Fibroblast of lung (primary cell): ENCODE data around the gene FCER1G.

Experiments used
- EZH2 ChIP-seq: IDR thresholded peaks from 2 replicates; pipeline ENCODE4 v1.5.1; 2012; ENCODE audit warnings: low read length, control low read depth, mild to moderate bottlenecking; ENCODE audit errors: missing control alignments
- TF ChIP-seq, protein P1 (sequence below), 2 donors: IDR thresholded peaks in 1 of 2; conservative IDR thresholded peaks in 1 of 2; 1 replicate in 1 of 2; 2 replicates in 1 of 2; pipeline ENCODE4 v1.5.1; 2011 to 2012; ENCODE audit warnings: low read length in 2 of 2, control low read depth in 1 of 2, inconsistent platforms in 1 of 2, low read depth in 1 of 2, mild to moderate bottlenecking in 1 of 2

DNA sequence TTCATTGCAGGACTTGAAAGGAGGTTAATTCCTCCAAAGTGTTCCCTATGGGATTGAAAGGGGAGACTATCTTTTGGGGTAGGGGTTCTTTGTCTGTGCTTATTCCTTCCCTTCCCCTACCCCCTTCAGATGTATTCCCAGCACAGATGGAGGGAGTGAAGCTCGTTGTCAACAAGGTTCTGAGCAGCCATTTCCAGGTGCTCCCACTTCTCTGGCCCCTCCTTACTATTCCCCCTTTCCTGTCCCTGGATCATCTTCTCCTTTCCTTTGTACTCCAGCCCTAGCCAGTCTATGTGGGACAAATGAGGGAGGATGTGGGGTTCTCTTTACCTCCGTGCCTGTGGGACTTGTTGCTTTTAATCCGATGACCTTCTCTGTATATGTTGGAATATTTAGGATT lies 11.7 kb downstream of the FCER1G start:
- TF ChIP-seq, protein P1, sequence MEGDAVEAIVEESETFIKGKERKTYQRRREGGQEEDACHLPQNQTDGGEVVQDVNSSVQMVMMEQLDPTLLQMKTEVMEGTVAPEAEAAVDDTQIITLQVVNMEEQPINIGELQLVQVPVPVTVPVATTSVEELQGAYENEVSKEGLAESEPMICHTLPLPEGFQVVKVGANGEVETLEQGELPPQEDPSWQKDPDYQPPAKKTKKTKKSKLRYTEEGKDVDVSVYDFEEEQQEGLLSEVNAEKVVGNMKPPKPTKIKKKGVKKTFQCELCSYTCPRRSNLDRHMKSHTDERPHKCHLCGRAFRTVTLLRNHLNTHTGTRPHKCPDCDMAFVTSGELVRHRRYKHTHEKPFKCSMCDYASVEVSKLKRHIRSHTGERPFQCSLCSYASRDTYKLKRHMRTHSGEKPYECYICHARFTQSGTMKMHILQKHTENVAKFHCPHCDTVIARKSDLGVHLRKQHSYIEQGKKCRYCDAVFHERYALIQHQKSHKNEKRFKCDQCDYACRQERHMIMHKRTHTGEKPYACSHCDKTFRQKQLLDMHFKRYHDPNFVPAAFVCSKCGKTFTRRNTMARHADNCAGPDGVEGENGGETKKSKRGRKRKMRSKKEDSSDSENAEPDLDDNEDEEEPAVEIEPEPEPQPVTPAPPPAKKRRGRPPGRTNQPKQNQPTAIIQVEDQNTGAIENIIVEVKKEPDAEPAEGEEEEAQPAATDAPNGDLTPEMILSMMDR (conservative IDR thresholded peaks at IDR 0.05 in 1 of 2, IDR thresholded peaks at IDR 0.05 in 1 of 2; ENCODE audit: low read depth in 1 of 2, low read length in 2 of 2): no peak
- TF ChIP-seq EZH2: no peak
